IMR-90 (cell line): ENCODE measurements around the gene TDRD1. TPM values are rescaled to one million over a fixed set of nuclear protein-coding genes. Genes with fewer than 3 reads are reported as not detected.

ENCODE experiments used
- ATAC-seq: fragments of 200-7000 bp; cut with Tn5 transposase; 2 replicates; pipeline ENCODE4 v1.9.1; 2020; ENCODE audit warnings: low read depth, mild to moderate bottlenecking, moderate library complexity
- BruUV-seq: library from RNA; stranded (reverse); fragments of 400-500 nt; replicated peaks from 2 replicates; lab custom pipeline; 2021; lab: Mats Ljungman, UMichigan
- CTCF ChIA-PET: fragments of 300-600 bp; formaldehyde crosslinking; extraction: SDS; loops from one replicate; lab custom pipeline; 2021; ENCODE audit warnings: antibody characterized with exemption; lab: Yijun Ruan, JAX
- POLR2A ChIA-PET: fragments of 300-600 bp; sonication (Branson Sonifier 250); formaldehyde crosslinking; loops from one replicate; lab custom pipeline; 2022; ENCODE audit warnings: antibody characterized with exemption; ENCODE audit not compliant: unreplicated experiment; lab: Charles Lee
- DNase-seq: peaks from one replicate; pipeline ENCODE4 v3.0.0; 2013
- H2AFZ ChIP-seq: replicated peaks from 2 replicates; pipeline ENCODE3; 2013; ENCODE audit warnings: low read length, mild to moderate bottlenecking; ENCODE audit not compliant: poor library complexity
- H2AK5ac ChIP-seq: 2 replicates; pipeline ENCODE4 v1.6.1; 2013; ENCODE audit warnings: low read depth, low read length, inconsistent platforms
- H2AK9ac ChIP-seq: replicated peaks from 2 replicates; pipeline ENCODE3; 2013; ENCODE audit warnings: mild to moderate bottlenecking, low read depth, low read length, moderate library complexity; ENCODE audit not compliant: poor library complexity
- H2BK120ac ChIP-seq: 2 replicates; pipeline ENCODE4 v1.6.1; 2013; ENCODE audit warnings: low read depth, low read length, inconsistent platforms
- H2BK15ac ChIP-seq: 3 replicates; pipeline ENCODE4 v1.6.1; 2013; ENCODE audit warnings: low read depth, low read length, inconsistent platforms
- H2BK20ac ChIP-seq: 2 replicates; pipeline ENCODE4 v1.6.1; 2013; ENCODE audit warnings: low read depth, mild to moderate bottlenecking, inconsistent platforms, low read length, moderate library complexity
- H2BK5ac ChIP-seq: 2 replicates; pipeline ENCODE4 v1.6.1; 2013; ENCODE audit warnings: mild to moderate bottlenecking, low read depth, low read length, inconsistent platforms; ENCODE audit not compliant: poor library complexity, severe bottlenecking
- H3K14ac ChIP-seq: replicated peaks from 2 replicates; pipeline ENCODE4 v1.6.1; 2013; ENCODE audit warnings: low read depth, low read length, inconsistent platforms
- H3K18ac ChIP-seq: 2 replicates; pipeline ENCODE4 v1.6.1; 2013; ENCODE audit warnings: low read depth, low read length, control low read depth
- H3K23ac ChIP-seq: 2 replicates; pipeline ENCODE4 v1.6.1; 2013; ENCODE audit warnings: low read depth, low read length, inconsistent platforms
- H3K27ac ChIP-seq: 2 replicates; pipeline ENCODE4 v1.5.1; 2013; ENCODE audit warnings: mild to moderate bottlenecking, control low read depth, low read length; ENCODE audit not compliant: insufficient read depth
- H3K27me3 ChIP-seq: 2 replicates; pipeline ENCODE4 v1.6.1; 2013; ENCODE audit warnings: low read length; ENCODE audit not compliant: control insufficient read depth, insufficient read depth
- H3K36me3 ChIP-seq: 2 replicates; pipeline ENCODE4 v1.6.1; 2013; ENCODE audit warnings: low read length, mixed read lengths; ENCODE audit not compliant: control insufficient read depth, insufficient read depth
- H3K4ac ChIP-seq: 2 replicates; pipeline ENCODE4 v1.6.1; 2013; ENCODE audit warnings: low read depth, low read length, inconsistent platforms
- H3K4me1 ChIP-seq: 2 replicates; pipeline ENCODE4 v1.6.1; 2013; ENCODE audit warnings: low read length, mixed read lengths; ENCODE audit not compliant: control insufficient read depth, insufficient read depth
- H3K4me2 ChIP-seq: 2 replicates; pipeline ENCODE4 v1.6.1; 2013; ENCODE audit warnings: low read depth, mild to moderate bottlenecking, control low read depth, low read length, moderate library complexity
- H3K4me3 ChIP-seq: 2 replicates; pipeline ENCODE4 v1.5.1; 2013; ENCODE audit warnings: low read depth, mild to moderate bottlenecking, control low read depth, low read length, moderate library complexity; ENCODE audit not compliant: insufficient read depth
- H3K56ac ChIP-seq: 2 replicates; pipeline ENCODE4 v1.6.1; 2013; ENCODE audit warnings: low read length, inconsistent platforms; ENCODE audit not compliant: insufficient read depth; ENCODE audit errors: extremely low read depth
- H3K79me1 ChIP-seq, 2 experiments: 2 replicates each; pipeline ENCODE4 v1.6.1; 2013; ENCODE audit warnings: low read length in 2 of 2, inconsistent platforms in 1 of 2, low read depth in 1 of 2
- H3K9ac ChIP-seq: 2 replicates; pipeline ENCODE4 v1.6.1; 2013; ENCODE audit warnings: low read depth, low read length, control low read depth
- H3K9me1 ChIP-seq: 2 replicates; pipeline ENCODE4 v1.6.1; 2013; ENCODE audit warnings: low read length, inconsistent platforms; ENCODE audit not compliant: insufficient read depth
- H3K9me3 ChIP-seq: 2 replicates; pipeline ENCODE4 v1.6.1; 2013; ENCODE audit warnings: low read length; ENCODE audit not compliant: control insufficient read depth, insufficient read depth
- H4K20me1 ChIP-seq: 2 replicates; pipeline ENCODE4 v1.6.1; 2013; ENCODE audit warnings: low read length, inconsistent platforms; ENCODE audit not compliant: insufficient read depth
- H4K5ac ChIP-seq: 2 replicates; pipeline ENCODE4 v1.6.1; 2013; ENCODE audit warnings: mild to moderate bottlenecking, low read depth, low read length, control low read depth
- H4K8ac ChIP-seq, 2 experiments: 2 replicates each; pipeline ENCODE4 v1.6.1; 2013; ENCODE audit warnings: low read depth in 2 of 2, low read length in 2 of 2, control low read depth in 1 of 2, inconsistent platforms in 1 of 2
- H4K91ac ChIP-seq: 2 replicates; pipeline ENCODE4 v1.6.1; 2013; ENCODE audit warnings: low read depth, low read length, inconsistent platforms; ENCODE audit not compliant: insufficient read depth
- ELK1 ChIP-seq: fragments of 150-350 bp; IDR thresholded peaks from 2 replicates; pipeline ENCODE4 v1.6.1; 2016; ENCODE audit warnings: low read depth, mild to moderate bottlenecking, low read length, moderate library complexity, borderline replicate concordance
- MAZ ChIP-seq: IDR thresholded peaks from 2 replicates; pipeline ENCODE4 v1.6.1; 2012; ENCODE audit warnings: low read depth, mild to moderate bottlenecking, low read length, improper control_type of control experiment, moderate library complexity, borderline replicate concordance
- MXI1 ChIP-seq: IDR thresholded peaks from 2 replicates; pipeline ENCODE4 v1.6.1; 2012; ENCODE audit warnings: low read depth, mild to moderate bottlenecking, low read length, moderate library complexity, borderline replicate concordance
- NFE2L2 ChIP-seq: fragments of 150-350 bp; IDR thresholded peaks from 2 replicates; pipeline ENCODE4 v1.6.1; 2016; ENCODE audit warnings: low read depth, mild to moderate bottlenecking, low read length
- POLR2A ChIP-seq: IDR thresholded peaks from 2 replicates; pipeline ENCODE4 v1.6.1; 2012; ENCODE audit warnings: mild to moderate bottlenecking, low read depth, low read length
- RAD21 ChIP-seq: IDR thresholded peaks from 2 replicates; pipeline ENCODE4 v1.6.1; 2012; ENCODE audit warnings: low read length, improper control_type of control experiment
- SMC3 ChIP-seq: fragments of 150-350 bp; IDR thresholded peaks from 2 replicates; pipeline ENCODE4 v1.6.1; 2016; ENCODE audit warnings: low read depth, mild to moderate bottlenecking, antibody characterized with exemption, low read length, moderate library complexity
- WGBS, 2 experiments: methylation state at CpG; one replicate each; pipeline versions ENCODE4 v1.1.5 to v1.1.7; 2013; ENCODE audit warnings: missing lambda C conversion rate in 2 of 2; ENCODE audit not compliant: insufficient read length in 1 of 2; ENCODE audit errors: extremely low coverage in 2 of 2; 5-methylcytosine and 5-hydroxymethylcytosine counted together
- dilution Hi-C: fragments of 300-500 bp; cut with HindIII; formaldehyde crosslinking; loops from one replicate; pipeline ENCODE4 v1.14.3; 2018; ENCODE audit warnings: low sequenced_read_pairs; ENCODE audit not compliant: unreplicated experiment
- in situ Hi-C: fragments of 300-500 bp; cut with MboI; formaldehyde crosslinking; loops from 3 replicates; pipeline ENCODE4 v1.14.3; 2019; ENCODE audit warnings: low sequenced_read_pairs, inconsistent platforms, mixed read lengths
- intact Hi-C: fragments of 100-400 bp; cut with micrococcal nuclease; formaldehyde crosslinking; loops from 2 replicates; pipeline ENCODE4 v1.10.0; 2022
- polyA plus RNA-seq, 3 experiments: library from polyadenylated mRNA; depleted of rRNA; stranded (reverse); fragments of >200 nt; gene quantifications; 2 replicates each; pipeline ENCODE4 v1.2.3, GENCODE V29; 2012; ENCODE audit warnings: low replicate concordance in 1 of 3
- total RNA-seq: library from RNA; depleted of rRNA; stranded (reverse); fragments of >200 nt; gene quantifications from 2 replicates; pipeline ENCODE4 v1.2.3, GENCODE V29; 2012

The TDRD1 gene
- total and polyA plus RNA-seq, 2 of the 4 experiments (the other 2 are of a cell fraction): not detected

- Histone ChIP-seq H3K9me3 (no peaks in the 10 kb centered on the region), H3K18ac (no peak overlapping the region), H2AK5ac (no peak overlapping the region), H3K4me3 (no peak overlapping the region), H4K5ac (no peak overlapping the region), H3K14ac (no peak overlapping the region), H3K4me2 (no peak overlapping the region), H4K20me1 (no peaks in the 10 kb centered on the region), H2BK120ac (no peak overlapping the region), H4K8ac (no peak overlapping the region), H3K36me3 (no peaks in the 10 kb centered on the region), H4K91ac (no peak overlapping the region), H2BK15ac (no peak overlapping the region), H3K79me1 (no peaks in the 10 kb centered on the region), H2BK5ac (no peak overlapping the region), H2AK9ac (no peak overlapping the region), H3K23ac (no peak overlapping the region), H3K56ac (no peak overlapping the region), H3K27ac (no peak overlapping the region), H3K9me1 (no peaks in the 10 kb centered on the region), H2AFZ (no peak overlapping the region), H3K4ac (no peak overlapping the region), H2BK20ac (no peak overlapping the region), H3K27me3 (peaks cover 55% of the 10 kb centered on the region), H3K9ac (no peak overlapping the region), H3K4me1 (no peaks in the 10 kb centered on the region)
- DNase-seq: no peak
- no TSS peak for BruUV-seq
- TF ChIP-seq ELK1 (no peak), POLR2A (no peak), MXI1 (no peak), MAZ (no peak), RAD21 (no peak), SMC3 (no peak), NFE2L2 (no peak)
- in situ Hi-C loops (no loop called here), intact Hi-C loops (no loop called here), dilution Hi-C loops (no loop called here)
- no CpG with 5 or more reads among the region's 9 CpGs for WGBS, 2 experiments
- ChIA-PET POLR2A (interaction anchor here (0.6 kb wide), 1 partner anchor 10 kb away, joined by 4 read pairs; no protein-coding TSS in a partner anchor), CTCF (interaction anchor here (0.6 to 0.7 kb wide), 2 partner anchors 110 to 144 kb away, joined by 4 to 5 read pairs; no protein-coding TSS in a partner anchor)
- no peak for ATAC-seq
Measured at GRCh38 chr10:114245121-114245791, 66.1 kb downstream of the TDRD1 start.
